CD4-positive, alpha-beta T cell (primary cell): ENCODE measurements around the gene ANO2. TPM values are rescaled to one million over a fixed set of nuclear protein-coding genes. Genes with fewer than 3 reads are reported as not detected.

Source experiments
- ATAC-seq: fragments of 200-7000 bp; cut with Tn5 transposase; one replicate; pipeline ENCODE4 v1.10.0; 2022; ENCODE audit warnings: mild to moderate bottlenecking; ENCODE audit not compliant: poor library complexity
- CTCF ChIA-PET: fragments of 350-600 bp; sonication (Branson Sonifier 250); formaldehyde crosslinking; loops from one replicate; lab custom pipeline; 2021; ENCODE audit warnings: antibody characterized with exemption, inconsistent platforms; lab: Charles Lee
- POLR2A ChIA-PET: fragments of 350-600 bp; sonication (Branson Sonifier 250); formaldehyde crosslinking; loops from one replicate; lab custom pipeline; 2021; ENCODE audit warnings: antibody characterized with exemption, inconsistent platforms; lab: Charles Lee
- DNase-seq, 14 experiments: peaks; one replicate each; pipeline ENCODE4 v3.0.0-alpha.2; 2013 to 2020; ENCODE audit warnings: mixed read lengths in 2 of 14
- H3K27ac ChIP-seq, 2 donors: one replicate each; pipeline versions ENCODE4 v1.5.1 to v1.7.0; 2013; ENCODE audit warnings: low read length in 2 of 2, low read depth in 1 of 2, mild to moderate bottlenecking in 1 of 2
- H3K27me3 ChIP-seq, 2 experiments: 1 replicate in 1 of 2; 2 replicates in 1 of 2; pipeline versions ENCODE4 v1.6.1 to v1.7.0; 2013; ENCODE audit warnings: low read length in 2 of 2, control low read depth in 1 of 2, mild to moderate bottlenecking in 1 of 2, moderate library complexity in 1 of 2; ENCODE audit not compliant: insufficient read depth in 2 of 2, control insufficient read depth in 1 of 2
- H3K36me3 ChIP-seq: one replicate; pipeline ENCODE4 v1.6.1; 2013; ENCODE audit warnings: low read length, control low read depth; ENCODE audit not compliant: insufficient read depth
- H3K4me1 ChIP-seq: one replicate; pipeline ENCODE4 v1.6.1; 2013; ENCODE audit warnings: low read length, control low read depth; ENCODE audit not compliant: insufficient read depth
- H3K4me3 ChIP-seq: one replicate; pipeline ENCODE4 v1.5.1; 2013; ENCODE audit warnings: mild to moderate bottlenecking, low read length, moderate library complexity
- H3K9me3 ChIP-seq, 2 experiments: 1 replicate in 1 of 2; 2 replicates in 1 of 2; pipeline versions ENCODE4 v1.6.1 to v1.7.0; 2013; ENCODE audit warnings: low read length in 2 of 2, mild to moderate bottlenecking in 2 of 2, control low read depth in 1 of 2, moderate library complexity in 1 of 2; ENCODE audit not compliant: control insufficient read depth in 1 of 2, insufficient read depth in 1 of 2
- H3K27ac Mint-ChIP-seq: one replicate; pipeline ENCODE4 v1.8.0; 2020; ENCODE audit warnings: mixed read lengths
- H3K27me3 Mint-ChIP-seq: one replicate; pipeline ENCODE4 v1.8.0; 2021; ENCODE audit warnings: mixed read lengths
- H3K36me3 Mint-ChIP-seq: one replicate; pipeline ENCODE4 v1.8.0; 2021; ENCODE audit warnings: low read depth, mixed read lengths
- H3K4me1 Mint-ChIP-seq: one replicate; pipeline ENCODE4 v1.8.0; 2021; ENCODE audit warnings: low read depth, mixed read lengths
- H3K4me3 Mint-ChIP-seq: one replicate; pipeline ENCODE4 v1.8.0; 2020; ENCODE audit warnings: mild to moderate bottlenecking, mixed read lengths
- H3K9me3 Mint-ChIP-seq: one replicate; pipeline ENCODE4 v1.8.0; 2020; ENCODE audit warnings: mixed read lengths
- CTCF ChIP-seq: fragments of 200-600 bp; IDR thresholded peaks from one replicate; pipeline ENCODE4 v1.8.0; 2022; ENCODE audit warnings: antibody characterized with exemption, mild to moderate bottlenecking
- intact Hi-C, 2 experiments: fragments of 100-400 bp; cut with DNase I in 1 of 2; cut with micrococcal nuclease in 1 of 2; formaldehyde crosslinking; loops; one replicate each; pipeline versions ENCODE4 v1.15.1 to v1.9.0; 2023 to 2025; cut with DNase I, micrococcal nuclease
- total RNA-seq, 174 experiments: library from RNA in 2 of 174; stranded (reverse) in 2 of 174; gene quantifications; one replicate each; pipeline ENCODE4 v1.2.3 and lab custom pipeline; 2021 to 2026

The ANO2 gene
- total RNA-seq, 2 experiments from 2014 or later = not detected

GRCh38 chr12:5585178-5585577, 359.9 kb downstream of the ANO2 start:
- no peak for TF ChIP-seq CTCF
- no peak for ATAC-seq
- no peaks in the 10 kb centered on the region for H3K9me3 Mint-ChIP-seq
- Histone ChIP-seq H3K27ac (no peak overlapping the region), H3K9me3 (peaks cover 0 to 5% of the 10 kb centered on the region in 2 experiments), H3K4me1 (no peaks in the 10 kb centered on the region), H3K36me3 (no peaks in the 10 kb centered on the region), H3K4me3 (no peak overlapping the region), H3K27me3 (peaks cover 0 to 4% of the 10 kb centered on the region in 2 experiments)
- no peak overlapping the region for H3K27ac Mint-ChIP-seq
- DNase-seq = no peak
- intact Hi-C loops = no loop called here
- H3K4me1 Mint-ChIP-seq = no peaks in the 10 kb centered on the region
- H3K36me3 Mint-ChIP-seq = no peaks in the 10 kb centered on the region
- H3K27me3 Mint-ChIP-seq = peaks cover 11% of the 10 kb centered on the region
- H3K4me3 Mint-ChIP-seq = no peak overlapping the region
- CTCF ChIA-PET = no interaction called here
- POLR2A ChIA-PET = no interaction called here

- H3K36me3 ChIP-seq = no peaks in the 10 kb centered on the region
- intact Hi-C loops = no loop called here
- TF ChIP-seq CTCF = no peak
- ChIA-PET CTCF (no interaction called here), POLR2A (no interaction called here)
- no peaks in the 10 kb centered on the region for H3K4me1 ChIP-seq
- Mint-ChIP-seq H3K4me3 (no peak overlapping the region), H3K9me3 (no peaks in the 10 kb centered on the region), H3K36me3 (no peaks in the 10 kb centered on the region), H3K27me3 (peaks cover 7% of the 10 kb centered on the region), H3K4me1 (no peaks in the 10 kb centered on the region), H3K27ac (no peak overlapping the region)
- H3K9me3 ChIP-seq = peaks cover 0 to 5% of the 10 kb centered on the region in 2 experiments
- no peak for DNase-seq
- ATAC-seq = no peak
- H3K27ac ChIP-seq = no peak overlapping the region
- peaks cover 0 to 4% of the 10 kb centered on the region in 2 experiments for H3K27me3 ChIP-seq
- H3K4me3 ChIP-seq = no peak overlapping the region
These were observed 360.5 kb downstream of the ANO2 start for GRCh38 chr12:5584412-5585175.

- Mint-ChIP-seq H3K27ac (no peak overlapping the region), H3K27me3 (peaks cover 7% of the 10 kb centered on the region), H3K4me1 (no peaks in the 10 kb centered on the region), H3K36me3 (no peaks in the 10 kb centered on the region), H3K4me3 (no peak overlapping the region), H3K9me3 (no peaks in the 10 kb centered on the region)
- no peak for ATAC-seq
- POLR2A ChIA-PET = no interaction called here
- no peak for DNase-seq
- Histone ChIP-seq H3K4me1 (no peaks in the 10 kb centered on the region), H3K9me3 (peaks cover 0 to under 1% of the 10 kb centered on the region in 2 experiments), H3K36me3 (no peaks in the 10 kb centered on the region), H3K27me3 (peaks cover 0 to 5% of the 10 kb centered on the region in 2 experiments), H3K27ac (no peak overlapping the region), H3K4me3 (no peak overlapping the region)
- TF ChIP-seq CTCF = no peak
- CTCF ChIA-PET = no interaction called here
- intact Hi-C loops = no loop called here
These were observed 362.5 kb downstream of the ANO2 start for GRCh38 chr12:5582541-5582940.
